ENCODE data around the gene KRAS. TPM values are rescaled to one million over a fixed set of nuclear protein-coding genes. Genes with fewer than 3 reads are reported as not detected.

KRAS gene
- total RNA-seq, 1 experiment from 2014 or later: 6.2 TPM

DNA sequence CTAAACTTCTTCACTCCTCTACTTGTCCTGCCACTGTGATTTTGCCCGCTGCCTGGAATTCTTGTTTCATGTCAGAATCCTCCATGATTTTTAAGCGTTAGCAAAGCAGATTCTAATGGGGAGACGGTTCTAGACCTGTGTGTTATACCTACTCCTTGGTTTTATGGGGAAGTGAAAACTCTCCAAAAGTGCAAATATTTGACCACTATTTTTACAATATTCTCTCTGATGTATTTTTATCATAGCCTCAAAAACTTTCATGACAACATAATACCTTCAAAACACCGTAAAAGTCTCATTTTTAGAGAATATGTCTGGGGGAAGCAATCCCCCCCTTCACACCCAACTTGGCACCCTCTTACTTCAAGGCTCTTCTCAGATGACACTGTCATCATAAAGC is 12.9 kb upstream of the KRAS start:
- no peak overlapping the region for H3K4me2 ChIP-seq (ENCODE audit: low read length)
- H3K9ac ChIP-seq (ENCODE audit: low read length): no peak overlapping the region
- no TSS peak for BruUV-seq (replicated peaks)
- TF ChIP-seq EZH2phosphoT487 (IDR thresholded peaks at IDR 0.05; ENCODE audit: borderline replicate concordance, low read length): no peak
- no peak for TF ChIP-seq EZH2 (IDR thresholded peaks at IDR 0.05; ENCODE audit: low read length, unreplicated experiment)
- TF ChIP-seq, protein P1, sequence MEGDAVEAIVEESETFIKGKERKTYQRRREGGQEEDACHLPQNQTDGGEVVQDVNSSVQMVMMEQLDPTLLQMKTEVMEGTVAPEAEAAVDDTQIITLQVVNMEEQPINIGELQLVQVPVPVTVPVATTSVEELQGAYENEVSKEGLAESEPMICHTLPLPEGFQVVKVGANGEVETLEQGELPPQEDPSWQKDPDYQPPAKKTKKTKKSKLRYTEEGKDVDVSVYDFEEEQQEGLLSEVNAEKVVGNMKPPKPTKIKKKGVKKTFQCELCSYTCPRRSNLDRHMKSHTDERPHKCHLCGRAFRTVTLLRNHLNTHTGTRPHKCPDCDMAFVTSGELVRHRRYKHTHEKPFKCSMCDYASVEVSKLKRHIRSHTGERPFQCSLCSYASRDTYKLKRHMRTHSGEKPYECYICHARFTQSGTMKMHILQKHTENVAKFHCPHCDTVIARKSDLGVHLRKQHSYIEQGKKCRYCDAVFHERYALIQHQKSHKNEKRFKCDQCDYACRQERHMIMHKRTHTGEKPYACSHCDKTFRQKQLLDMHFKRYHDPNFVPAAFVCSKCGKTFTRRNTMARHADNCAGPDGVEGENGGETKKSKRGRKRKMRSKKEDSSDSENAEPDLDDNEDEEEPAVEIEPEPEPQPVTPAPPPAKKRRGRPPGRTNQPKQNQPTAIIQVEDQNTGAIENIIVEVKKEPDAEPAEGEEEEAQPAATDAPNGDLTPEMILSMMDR (conservative IDR thresholded peaks at IDR 0.05; ENCODE audit: low read depth, low read length): no peak
- H4K20me1 ChIP-seq (ENCODE audit: low read length): no peaks in the 10 kb centered on the region
- no peaks in the 10 kb centered on the region for H3K9me2 ChIP-seq (replicated peaks; ENCODE audit: low read length)
- no peaks in the 10 kb centered on the region for H3F3A ChIP-seq (ENCODE audit: low read length, unreplicated experiment)
- H3K36me3 ChIP-seq (ENCODE audit: low read depth, low read length): no peaks in the 10 kb centered on the region
- DNase-seq (no peak), ATAC-seq (no peak)
- POLR2A ChIA-PET (ENCODE audit: unreplicated experiment): no interaction called here
- no peak overlapping the region for H2AFZ ChIP-seq (ENCODE audit: low read length)
- H3K27me3 ChIP-seq (ENCODE audit: low read length): peaks cover 19% of the 10 kb centered on the region
- no peaks in the 10 kb centered on the region for H3K79me2 ChIP-seq (ENCODE audit: low read length)
- CTCF ChIA-PET: no interaction called here
- no peaks in the 10 kb centered on the region for H3K9me3 ChIP-seq (ENCODE audit: low read length)
- no peaks in the 10 kb centered on the region for H3K4me1 ChIP-seq (ENCODE audit: insufficient read depth, low read length)
- H3K4me3 ChIP-seq (ENCODE audit: low read length): no peak overlapping the region
- intact Hi-C loops (cut with micrococcal nuclease): no loop called here
- no peak overlapping the region for H3K27ac ChIP-seq (ENCODE audit: low read length)

DNA sequence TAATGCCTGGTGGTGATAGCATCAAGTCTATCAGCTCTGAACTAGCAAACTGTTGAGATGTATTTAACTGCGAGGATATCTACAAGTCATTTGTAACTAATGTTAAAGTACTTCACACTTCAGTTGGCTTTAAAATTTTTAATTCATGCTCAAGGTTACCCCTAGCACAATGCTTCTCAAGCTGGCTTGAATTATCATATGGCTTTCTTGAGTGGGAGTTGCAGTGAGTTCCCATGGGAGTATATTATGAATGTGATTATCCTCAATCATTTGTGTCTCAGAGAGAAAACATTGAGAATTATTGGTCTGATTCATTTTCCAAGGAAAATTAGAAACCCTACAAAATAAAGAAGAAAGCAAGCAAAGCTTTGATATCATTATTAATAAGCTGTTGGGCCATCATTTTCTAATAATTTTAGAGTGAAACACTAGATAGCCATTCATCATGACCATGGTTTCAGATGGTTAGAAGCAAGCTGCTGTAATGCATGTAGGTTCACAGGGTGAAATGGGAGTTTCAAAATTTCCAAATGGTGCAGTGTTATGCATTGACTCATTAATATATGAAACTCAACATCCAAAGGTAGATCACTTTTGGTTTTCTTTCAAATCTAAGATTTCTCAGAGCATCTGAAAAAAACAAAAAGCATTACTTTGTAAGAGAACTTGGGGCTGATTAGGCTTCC is 11.8 kb upstream of the KRAS start:
- CTCF ChIA-PET: no interaction called here
- H3K9me3 ChIP-seq (ENCODE audit: low read length): no peaks in the 10 kb centered on the region
- no TSS peak for BruUV-seq (replicated peaks)
- no peaks in the 10 kb centered on the region for H4K20me1 ChIP-seq (ENCODE audit: low read length)
- no peak overlapping the region for H3K9ac ChIP-seq (ENCODE audit: low read length)
- no peak overlapping the region for H3K27ac ChIP-seq (ENCODE audit: low read length)
- TF ChIP-seq, protein P1 (conservative IDR thresholded peaks at IDR 0.05; ENCODE audit: low read depth, low read length): no peak
- TF ChIP-seq EZH2phosphoT487 (IDR thresholded peaks at IDR 0.05; ENCODE audit: borderline replicate concordance, low read length): no peak
- no peak for TF ChIP-seq EZH2 (IDR thresholded peaks at IDR 0.05; ENCODE audit: low read length, unreplicated experiment)
- intact Hi-C loops (cut with micrococcal nuclease): no loop called here
- H3K4me2 ChIP-seq (ENCODE audit: low read length): no peak overlapping the region
- no peaks in the 10 kb centered on the region for H3K9me2 ChIP-seq (replicated peaks; ENCODE audit: low read length)
- H3K4me1 ChIP-seq (ENCODE audit: insufficient read depth, low read length): no peaks in the 10 kb centered on the region
- H3K36me3 ChIP-seq (ENCODE audit: low read depth, low read length): no peaks in the 10 kb centered on the region
- no peak overlapping the region for H2AFZ ChIP-seq (ENCODE audit: low read length)
- no peak overlapping the region for H3K4me3 ChIP-seq (ENCODE audit: low read length)
- peaks cover 19% of the 10 kb centered on the region for H3K27me3 ChIP-seq (ENCODE audit: low read length)
- ATAC-seq (no peak), DNase-seq (no peak)
- POLR2A ChIA-PET (ENCODE audit: unreplicated experiment): interaction anchor here (0.6 kb wide), 1 partner anchor 12 kb away, joined by 4 read pairs; the partner anchor contains the start of gene KRAS
- H3K79me2 ChIP-seq (ENCODE audit: low read length): no peaks in the 10 kb centered on the region
- H3F3A ChIP-seq (ENCODE audit: low read length, unreplicated experiment): no peaks in the 10 kb centered on the region

DNA sequence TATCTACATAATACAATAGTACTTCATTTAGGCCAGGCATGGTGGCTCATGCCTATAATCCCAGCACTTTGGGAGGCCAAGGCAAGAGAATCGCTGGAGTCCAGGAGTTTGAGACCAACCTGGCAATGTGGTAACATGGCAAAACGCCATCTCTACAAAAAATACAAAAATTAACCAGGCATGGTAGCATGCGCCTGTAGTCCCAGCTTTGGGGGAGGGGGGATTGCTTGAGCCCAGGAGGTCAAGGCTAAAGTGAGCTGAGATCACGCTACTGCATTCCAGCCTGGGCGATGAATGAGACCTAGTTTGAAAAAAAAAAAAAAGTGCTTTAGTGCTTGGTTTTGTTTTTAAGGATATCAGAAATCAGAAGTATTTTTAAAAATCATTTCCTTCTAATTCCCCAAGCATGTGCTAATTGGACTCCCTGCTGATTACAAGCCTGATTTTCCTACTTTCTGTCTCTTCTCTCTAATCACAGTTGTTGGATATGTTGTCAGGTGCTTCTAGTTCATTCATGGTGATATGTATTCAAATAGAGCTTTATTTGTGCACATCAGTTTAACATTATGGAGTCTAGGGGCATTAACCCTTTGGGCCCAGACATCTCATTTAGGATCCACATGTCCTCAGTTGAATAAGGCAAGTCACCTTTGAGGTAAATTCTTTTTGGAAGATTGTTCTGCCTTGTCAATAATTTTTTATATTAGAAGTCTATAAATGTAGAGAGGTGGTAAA is 7.0 kb upstream of the KRAS start:
- H3K9me3 ChIP-seq (ENCODE audit: low read length): no peaks in the 10 kb centered on the region
- H3K4me1 ChIP-seq (ENCODE audit: insufficient read depth, low read length): no peaks in the 10 kb centered on the region
- H3F3A ChIP-seq (ENCODE audit: low read length, unreplicated experiment): no peaks in the 10 kb centered on the region
- H3K9ac ChIP-seq (ENCODE audit: low read length): no peak overlapping the region
- no peak overlapping the region for H2AFZ ChIP-seq (ENCODE audit: low read length)
- intact Hi-C loops (cut with micrococcal nuclease): no loop called here
- no peaks in the 10 kb centered on the region for H3K36me3 ChIP-seq (ENCODE audit: low read depth, low read length)
- ChIA-PET CTCF (no interaction called here), POLR2A (ENCODE audit: unreplicated experiment) (no interaction called here)
- peaks cover 12% of the 10 kb centered on the region for H3K27me3 ChIP-seq (ENCODE audit: low read length)
- H3K9me2 ChIP-seq (replicated peaks; ENCODE audit: low read length): no peaks in the 10 kb centered on the region
- H3K4me2 ChIP-seq (ENCODE audit: low read length): no peak overlapping the region
- no peaks in the 10 kb centered on the region for H4K20me1 ChIP-seq (ENCODE audit: low read length)
- ATAC-seq (no peak), DNase-seq (no peak)
- no peaks in the 10 kb centered on the region for H3K79me2 ChIP-seq (ENCODE audit: low read length)
- no peak overlapping the region for H3K27ac ChIP-seq (ENCODE audit: low read length)
- no peak overlapping the region for H3K4me3 ChIP-seq (ENCODE audit: low read length)
- TF ChIP-seq EZH2phosphoT487 (IDR thresholded peaks at IDR 0.05; ENCODE audit: borderline replicate concordance, low read length) (no peak), EZH2 (IDR thresholded peaks at IDR 0.05; ENCODE audit: low read length, unreplicated experiment) (no peak)
- BruUV-seq (replicated peaks): no TSS peak

Measured in PC-3 (cell line).